Activated CD8-positive, alpha-beta T cell treated with anti-CD3 and anti-CD28 coated beads for 36 hours (primary cell): Measurements from ENCODE around the gene TGM1. TPM values are rescaled to one million over a fixed set of nuclear protein-coding genes. Genes with fewer than 3 reads are reported as not detected.

Experiments used
- ATAC-seq: fragments of 200-7000 bp; cut with Tn5 transposase; one replicate; pipeline ENCODE4 v1.10.0; 2021; ENCODE audit warnings: mild to moderate bottlenecking, moderate library complexity
- CTCF ChIA-PET: fragments of 350-600 bp; sonication (Branson Sonifier 250); formaldehyde crosslinking; loops from one replicate; lab custom pipeline; 2021; ENCODE audit warnings: antibody characterized with exemption; lab: Charles Lee
- POLR2A ChIA-PET: fragments of 350-600 bp; sonication (Branson Sonifier 250); formaldehyde crosslinking; loops from one replicate; lab custom pipeline; 2021; ENCODE audit warnings: antibody characterized with exemption; lab: Charles Lee
- DNase-seq: peaks from one replicate; pipeline ENCODE4 v3.0.0-alpha.2; 2020
- H3K27ac Mint-ChIP-seq: one replicate; pipeline ENCODE4 v1.8.0; 2021; ENCODE audit warnings: mild to moderate bottlenecking, mixed read lengths
- H3K27me3 Mint-ChIP-seq: one replicate; pipeline ENCODE4 v1.8.0; 2021; ENCODE audit warnings: mixed read lengths
- H3K36me3 Mint-ChIP-seq: one replicate; pipeline ENCODE4 v1.8.0; 2021; ENCODE audit warnings: low read depth, mixed read lengths
- H3K4me1 Mint-ChIP-seq: one replicate; pipeline ENCODE4 v1.8.0; 2021; ENCODE audit warnings: low read depth, mixed read lengths
- H3K4me3 Mint-ChIP-seq: one replicate; pipeline ENCODE4 v1.8.0; 2021; ENCODE audit warnings: mild to moderate bottlenecking, moderate library complexity, mixed read lengths
- H3K9me3 Mint-ChIP-seq: one replicate; pipeline ENCODE4 v1.8.0; 2021; ENCODE audit warnings: mixed read lengths
- CTCF ChIP-seq: fragments of 200-600 bp; IDR thresholded peaks from one replicate; pipeline ENCODE4 v1.8.0; 2022; ENCODE audit warnings: antibody characterized with exemption, mild to moderate bottlenecking
- intact Hi-C: fragments of 100-400 bp; cut with micrococcal nuclease; formaldehyde crosslinking; loops from one replicate; pipeline ENCODE4 v1.10.0; 2022
- total RNA-seq, 2 experiments: library from RNA; stranded (reverse); gene quantifications; one replicate each; pipeline ENCODE4 v1.2.3, GENCODE V29; 2021

TGM1 gene
- total RNA-seq, 2 experiments from 2014 or later: 3.0 to 3.1 TPM

- Mint-ChIP-seq H3K36me3 (peaks cover 5% of the 10 kb centered on the region), H3K4me3 (no peak overlapping the region), H3K27me3 (no peaks in the 10 kb centered on the region), H3K27ac (no peak overlapping the region), H3K4me1 (peaks cover 21% of the 10 kb centered on the region), H3K9me3 (no peaks in the 10 kb centered on the region)
- CTCF ChIA-PET: interaction anchor here (2.2 kb wide), 1 partner anchor 12 kb away, joined by 10 read pairs; no protein-coding TSS in a partner anchor
- DNase-seq (no peak), ATAC-seq (no peak)
- no peak for TF ChIP-seq CTCF
- intact Hi-C loops: no loop called here
- POLR2A ChIA-PET: interaction anchor here (1.2 to 2.0 kb wide), 2 partner anchors 11 to 15 kb away, joined by 5 to 8 read pairs; partner anchors contain the start of gene RABGGTA
Observed at GRCh38 chr14:24285351-24285750, 22.4 kb upstream of the TGM1 start.

- no peak for TF ChIP-seq CTCF
- Mint-ChIP-seq H3K9me3 (no peaks in the 10 kb centered on the region), H3K27ac (no peak overlapping the region), H3K4me3 (no peak overlapping the region), H3K4me1 (peaks cover 21% of the 10 kb centered on the region), H3K36me3 (peaks cover 1% of the 10 kb centered on the region), H3K27me3 (no peaks in the 10 kb centered on the region)
- no peak for ATAC-seq
- DNase-seq: no peak
- POLR2A ChIA-PET: interaction anchor here (1.2 to 2.0 kb wide), 2 partner anchors 12 to 14 kb away, joined by 5 to 8 read pairs; partner anchors contain the start of gene RABGGTA
- CTCF ChIA-PET: interaction anchor here (1.5 to 8.1 kb wide), 4 partner anchors 11 to 42 kb away, joined by 7 to 85 read pairs (median 30); partner anchors contain the start of genes CIDEB, DHRS1, LTB4R and LTB4R2
- intact Hi-C loops: no loop called here
Observed at GRCh38 chr14:24284501-24285035, 21.6 kb upstream of the TGM1 start.

- H3K4me3 Mint-ChIP-seq: no peak overlapping the region
- ChIA-PET CTCF (interaction anchor here (1.0 to 8.1 kb wide), 5 partner anchors 10 to 49 kb away, joined by 3 to 85 read pairs (median 7); partner anchors contain the start of genes CIDEB, DHRS1, LTB4R and LTB4R2), POLR2A (interaction anchor here (0.9 to 2.0 kb wide), 2 partner anchors 13 to 41 kb away, joined by 3 to 8 read pairs; partner anchors contain the start of gene RABGGTA)
- intact Hi-C loops: no loop called here
- DNase-seq: no peak
- H3K27me3 Mint-ChIP-seq: no peaks in the 10 kb centered on the region
- no peak overlapping the region for H3K27ac Mint-ChIP-seq
- TF ChIP-seq CTCF: no peak
- no peaks in the 10 kb centered on the region for H3K9me3 Mint-ChIP-seq
- peaks cover 1% of the 10 kb centered on the region for H3K36me3 Mint-ChIP-seq
- ATAC-seq: no peak
- peaks cover 24% of the 10 kb centered on the region for H3K4me1 Mint-ChIP-seq
Observed at GRCh38 chr14:24283796-24284460, 21.0 kb upstream of the TGM1 start.

- H3K4me3 Mint-ChIP-seq: no peak overlapping the region
- ChIA-PET CTCF (interaction anchor here (1.0 to 8.1 kb wide), 7 partner anchors 9 to 51 kb away, joined by 3 to 85 read pairs (median 9); partner anchors contain the start of genes CIDEB, DHRS1, LTB4R and LTB4R2), POLR2A (interaction anchor here (0.9 to 1.6 kb wide), 3 partner anchors 10 to 19 kb away, joined by 3 to 4 read pairs (median 4); no protein-coding TSS in a partner anchor)
- no peak overlapping the region for H3K27ac Mint-ChIP-seq
- H3K4me1 Mint-ChIP-seq: peaks cover 33% of the 10 kb centered on the region
- ATAC-seq (no peak), DNase-seq (no peak)
- H3K27me3 Mint-ChIP-seq: no peaks in the 10 kb centered on the region
- H3K36me3 Mint-ChIP-seq: peaks cover 7% of the 10 kb centered on the region
- intact Hi-C loops: no loop called here
- TF ChIP-seq CTCF: no peak
- H3K9me3 Mint-ChIP-seq: peaks cover 3% of the 10 kb centered on the region
Observed at GRCh38 chr14:24282736-24283135, 19.8 kb upstream of the TGM1 start.
